ENCODE measurements around the gene ATF6.

The ATF6 gene

GRCh38 chr1:161993576-161993975 lies 227.5 kb downstream of the ATF6 start:
- DNase-seq = peak in 1 of 51 donors; percentile 37

- peak in 39 of 51 donors; percentile 5 to 86 (median 57) for DNase-seq
These were observed 228.1 kb downstream of the ATF6 start for GRCh38 chr1:161994175-161994668.

GRCh38 chr1:161997152-161997551 lies 231.0 kb downstream of the ATF6 start:
- no peak for DNase-seq

- no peak for DNase-seq
These were observed 232.7 kb downstream of the ATF6 start for GRCh38 chr1:161998811-161999210.

GRCh38 chr1:161999301-162000052 lies 233.4 kb downstream of the ATF6 start:
- no peak for DNase-seq

- no peak for DNase-seq
These were observed 233.9 kb downstream of the ATF6 start for GRCh38 chr1:162000053-162000420.

- DNase-seq = no peak
These were observed 237.1 kb downstream of the ATF6 start for GRCh38 chr1:162003061-162003829.

- peak in 14 of 51 donors; percentile 7 to 36 (median 18) for DNase-seq
These were observed 237.7 kb downstream of the ATF6 start for GRCh38 chr1:162003830-162004215.

- DNase-seq = no peak
These were observed 238.4 kb downstream of the ATF6 start for GRCh38 chr1:162004441-162004950.

- DNase-seq = no peak
These were observed 240.0 kb downstream of the ATF6 start for GRCh38 chr1:162006081-162006480.

GRCh38 chr1:162007466-162007865 lies 241.3 kb downstream of the ATF6 start:
- no peak for DNase-seq

- no peak for DNase-seq
These were observed 242.7 kb downstream of the ATF6 start for GRCh38 chr1:162008799-162009198.

GRCh38 chr1:162009501-162010174 lies 243.5 kb downstream of the ATF6 start:
- peak in 3 of 51 donors; percentile 10 to 44 (median 13) for DNase-seq

GRCh38 chr1:162010175-162010506 lies 244.0 kb downstream of the ATF6 start:
- no peak for DNase-seq

GRCh38 chr1:162011337-162012012 lies 245.4 kb downstream of the ATF6 start:
- DNase-seq = no peak

- DNase-seq = no peak
These were observed 247.2 kb downstream of the ATF6 start for GRCh38 chr1:162013289-162013688.

All from hypothalamus (tissue), 51 donors.